CD8-positive, alpha-beta memory T cell (primary cell): ENCODE results near the gene PC. TPM values are rescaled to one million over a fixed set of nuclear protein-coding genes. Genes with fewer than 3 reads are reported as not detected.
A peak's percentile ranks its signal among the peaks of the same experiment; 100 is the strongest.

Experiments
- CTCF ChIA-PET: fragments of 350-600 bp; sonication (Branson Sonifier 250); formaldehyde crosslinking; loops from one replicate; lab custom pipeline; 2021; ENCODE audit warnings: antibody characterized with exemption; lab: Charles Lee
- POLR2A ChIA-PET: fragments of 350-600 bp; sonication (Branson Sonifier 250); formaldehyde crosslinking; loops from one replicate; lab custom pipeline; 2021; ENCODE audit warnings: antibody characterized with exemption; lab: Charles Lee
- DNase-seq, 5 donors: peaks; one replicate each; pipeline versions ENCODE4 v3.0.0 to v3.0.0-alpha.2; 2020 to 2022; ENCODE audit warnings: mixed read lengths in 1 of 5
- H3K27ac ChIP-seq: one replicate; pipeline ENCODE4 v1.7.0; 2013; ENCODE audit warnings: low read depth, mild to moderate bottlenecking, low read length, moderate library complexity
- H3K27me3 ChIP-seq: 2 replicates; pipeline ENCODE4 v1.7.0; 2013; ENCODE audit warnings: low read length, mild to moderate bottlenecking; ENCODE audit not compliant: insufficient read depth, poor library complexity, severe bottlenecking
- H3K36me3 ChIP-seq: 2 replicates; pipeline ENCODE4 v1.7.0; 2013; ENCODE audit warnings: mild to moderate bottlenecking, low read length, moderate library complexity; ENCODE audit not compliant: insufficient read depth
- H3K4me1 ChIP-seq: 2 replicates; pipeline ENCODE4 v1.7.0; 2013; ENCODE audit warnings: mild to moderate bottlenecking, low read length, moderate library complexity; ENCODE audit not compliant: insufficient read depth
- H3K4me3 ChIP-seq: 2 replicates; pipeline ENCODE4 v1.7.0; 2013; ENCODE audit warnings: mild to moderate bottlenecking, low read length
- H3K9me3 ChIP-seq: 2 replicates; pipeline ENCODE4 v1.7.0; 2013; ENCODE audit warnings: mild to moderate bottlenecking, low read length
- H3K27ac Mint-ChIP-seq, 8 donors: one replicate each; pipeline ENCODE4 v1.8.0; 2020 to 2021; ENCODE audit warnings: mixed read lengths in 8 of 8, mild to moderate bottlenecking in 6 of 8, inconsistent platforms in 3 of 8, moderate library complexity in 3 of 8
- H3K27me3 Mint-ChIP-seq, 2 donors: one replicate each; pipeline ENCODE4 v1.8.0; 2020 to 2021; ENCODE audit warnings: mixed read lengths in 2 of 2, mild to moderate bottlenecking in 1 of 2, moderate library complexity in 1 of 2
- H3K36me3 Mint-ChIP-seq, 3 donors: one replicate each; pipeline ENCODE4 v1.8.0; 2020 to 2021; ENCODE audit warnings: mixed read lengths in 3 of 3, inconsistent platforms in 1 of 3, mild to moderate bottlenecking in 1 of 3
- H3K4me1 Mint-ChIP-seq, 3 donors: one replicate each; pipeline ENCODE4 v1.8.0; 2020 to 2021; ENCODE audit warnings: mixed read lengths in 3 of 3, inconsistent platforms in 1 of 3, mild to moderate bottlenecking in 1 of 3
- H3K4me3 Mint-ChIP-seq, 7 donors: one replicate each; pipeline ENCODE4 v1.8.0; 2020 to 2021; ENCODE audit warnings: mixed read lengths in 7 of 7, mild to moderate bottlenecking in 6 of 7, moderate library complexity in 4 of 7, inconsistent platforms in 2 of 7
- H3K9me3 Mint-ChIP-seq, 5 donors: one replicate each; pipeline ENCODE4 v1.8.0; 2020 to 2022; ENCODE audit warnings: mixed read lengths in 5 of 5, mild to moderate bottlenecking in 3 of 5, moderate library complexity in 2 of 5, inconsistent platforms in 1 of 5
- polyA plus RNA-seq: library from polyadenylated mRNA; unstranded; fragments of 300-500 nt; fragmentation: Illumina TruSeq; gene quantifications from one replicate; pipeline ENCODE4 v1.2.3, GENCODE V29; 2021
- total RNA-seq, 2 experiments: library from RNA; stranded (reverse); gene quantifications; one replicate each; pipeline ENCODE4 v1.2.3, GENCODE V29; 2021

The PC gene
- total and polyA plus RNA-seq, 3 experiments from 2014 or later = 6.6 to 9.6 (median 8.9) TPM

DNA sequence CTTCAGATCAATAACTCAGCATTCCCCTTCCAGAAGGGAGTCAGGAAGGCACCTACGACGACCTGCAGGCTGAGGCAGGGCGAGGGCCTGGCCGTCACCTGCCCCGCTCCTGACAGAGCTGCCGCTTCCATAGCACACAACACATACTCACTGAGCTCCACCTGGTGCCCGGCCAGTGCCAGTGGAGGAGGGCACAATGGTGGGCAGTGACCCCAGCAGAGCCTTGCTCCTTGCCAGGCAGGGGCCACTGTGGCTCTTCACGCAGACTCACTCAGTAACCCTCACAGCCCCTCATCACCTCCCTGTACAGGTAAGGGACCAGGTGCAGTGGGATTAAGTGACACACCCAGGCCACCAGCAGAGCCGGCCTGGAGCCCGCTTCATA is 76.7 kb downstream of the PC start:
- CTCF ChIA-PET = interaction anchor here (1.6 to 2.4 kb wide), 3 partner anchors 13 to 188 kb away, joined by 3 to 8 read pairs (median 4); no protein-coding TSS in a partner anchor
- Histone ChIP-seq H3K4me3 (no peak overlapping the region), H3K9me3 (no peaks in the 10 kb centered on the region), H3K36me3 (no peaks in the 10 kb centered on the region), H3K27ac (no peak overlapping the region), H3K4me1 (peaks cover 13% of the 10 kb centered on the region), H3K27me3 (no peaks in the 10 kb centered on the region)
- Mint-ChIP-seq H3K27ac (no peak overlapping the region), H3K4me1 (peaks cover 9 to 19% (median 10%) of the 10 kb centered on the region in 3 donors), H3K4me3 (no peak overlapping the region), H3K27me3 (peaks cover 0 to 5% of the 10 kb centered on the region in 2 donors), H3K36me3 (no peaks in the 10 kb centered on the region), H3K9me3 (no peaks in the 10 kb centered on the region)
- POLR2A ChIA-PET = no interaction called here
- no peak for DNase-seq

DNA sequence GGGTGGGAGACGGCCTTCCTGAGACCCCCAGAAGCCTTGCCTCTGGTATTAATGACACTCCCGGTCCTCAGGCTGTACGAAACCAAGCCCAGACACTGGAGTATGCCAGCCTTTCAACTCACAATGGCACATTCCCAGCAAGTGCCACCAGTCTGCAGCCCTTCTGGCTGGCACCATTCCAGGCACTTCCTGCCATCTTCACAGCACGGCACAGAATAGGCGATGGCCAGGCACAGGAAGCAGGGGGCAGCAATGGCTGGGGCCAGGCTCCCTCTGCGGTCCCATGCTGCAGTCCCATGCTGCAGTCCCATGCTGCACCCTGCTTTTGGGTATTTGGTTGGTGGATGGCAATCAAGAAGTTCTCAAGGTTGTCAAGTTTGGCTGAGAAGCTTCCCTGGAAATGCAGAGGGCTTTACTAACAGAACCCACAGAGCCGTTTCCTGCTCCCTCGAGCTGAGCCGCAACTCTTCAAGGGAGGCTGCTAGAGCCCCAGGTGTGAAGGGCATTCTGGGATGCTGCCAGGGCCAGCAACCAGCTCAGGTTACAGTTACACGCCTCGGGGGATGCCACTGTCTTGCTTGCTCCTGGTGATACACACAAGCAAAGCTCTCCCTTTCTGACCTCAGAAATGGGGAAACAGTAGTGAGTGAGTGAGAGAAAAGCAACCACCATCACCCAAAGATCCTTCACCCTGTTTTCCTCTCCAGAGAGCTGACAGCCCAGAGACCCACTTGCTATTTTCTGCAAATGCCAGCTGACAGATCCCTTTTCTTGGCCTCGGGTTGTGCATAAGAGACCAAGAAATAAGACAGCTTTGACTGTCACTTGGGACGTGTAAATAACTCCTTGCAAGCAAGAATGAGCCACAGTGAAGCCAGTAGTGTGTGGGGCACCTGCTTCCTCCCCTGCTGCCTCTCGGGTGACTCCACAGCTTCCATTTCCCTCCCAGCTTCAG is 77.4 kb downstream of the PC start:
- Mint-ChIP-seq H3K4me3 (no peak overlapping the region), H3K9me3 (no peaks in the 10 kb centered on the region), H3K4me1 (peaks cover 9 to 19% (median 10%) of the 10 kb centered on the region in 3 donors), H3K36me3 (no peaks in the 10 kb centered on the region), H3K27me3 (peaks cover 0 to 4% of the 10 kb centered on the region in 2 donors), H3K27ac (peak overlapping the region in 2 of 8 donors; percentile 20 to 55)
- no peaks in the 10 kb centered on the region for H3K9me3 ChIP-seq
- ChIA-PET CTCF (interaction anchor here (1.6 to 2.4 kb wide), 3 partner anchors 13 to 187 kb away, joined by 3 to 8 read pairs (median 4); no protein-coding TSS in a partner anchor), POLR2A (no interaction called here)
- H3K4me1 ChIP-seq = peaks cover 13% of the 10 kb centered on the region
- H3K27ac ChIP-seq = no peak overlapping the region
- no peak overlapping the region for H3K4me3 ChIP-seq
- no peaks in the 10 kb centered on the region for H3K36me3 ChIP-seq
- peak in 1 of 5 donors; percentile 12 for DNase-seq
- no peaks in the 10 kb centered on the region for H3K27me3 ChIP-seq

DNA sequence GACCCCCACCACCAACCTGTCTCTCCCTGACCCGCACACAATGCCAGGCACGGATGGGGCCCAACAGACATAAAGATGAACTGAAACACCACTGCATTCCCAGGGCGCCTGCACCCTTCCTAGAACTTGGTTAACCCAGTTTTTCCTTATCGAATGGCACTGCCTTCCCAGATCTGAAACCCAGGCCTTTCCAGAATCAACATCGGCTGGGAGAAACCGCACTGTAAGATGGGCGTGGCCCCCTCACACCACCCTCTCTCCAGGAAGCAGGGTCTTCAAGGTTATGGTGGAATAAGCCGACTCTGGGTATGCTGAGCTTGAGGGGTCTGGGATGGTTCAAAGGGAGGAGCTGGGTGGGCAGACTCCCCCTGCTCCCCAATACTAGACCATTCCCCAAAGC is 78.2 kb downstream of the PC start:
- Mint-ChIP-seq H3K4me1 (peaks cover 9 to 19% (median 10%) of the 10 kb centered on the region in 3 donors), H3K9me3 (no peaks in the 10 kb centered on the region), H3K4me3 (no peak overlapping the region), H3K27ac (no peak overlapping the region), H3K27me3 (peaks cover under 1 to 1% of the 10 kb centered on the region in 2 donors), H3K36me3 (no peaks in the 10 kb centered on the region)
- no peak overlapping the region for H3K27ac ChIP-seq
- H3K4me1 ChIP-seq = peaks cover 13% of the 10 kb centered on the region
- ChIA-PET POLR2A (no interaction called here), CTCF (interaction anchor here (2.4 kb wide), 1 partner anchor 185 kb away, joined by 8 read pairs; no protein-coding TSS in a partner anchor)
- no peak for DNase-seq
- no peaks in the 10 kb centered on the region for H3K27me3 ChIP-seq
- H3K36me3 ChIP-seq = no peaks in the 10 kb centered on the region
- H3K4me3 ChIP-seq = no peak overlapping the region
- H3K9me3 ChIP-seq = no peaks in the 10 kb centered on the region

DNA sequence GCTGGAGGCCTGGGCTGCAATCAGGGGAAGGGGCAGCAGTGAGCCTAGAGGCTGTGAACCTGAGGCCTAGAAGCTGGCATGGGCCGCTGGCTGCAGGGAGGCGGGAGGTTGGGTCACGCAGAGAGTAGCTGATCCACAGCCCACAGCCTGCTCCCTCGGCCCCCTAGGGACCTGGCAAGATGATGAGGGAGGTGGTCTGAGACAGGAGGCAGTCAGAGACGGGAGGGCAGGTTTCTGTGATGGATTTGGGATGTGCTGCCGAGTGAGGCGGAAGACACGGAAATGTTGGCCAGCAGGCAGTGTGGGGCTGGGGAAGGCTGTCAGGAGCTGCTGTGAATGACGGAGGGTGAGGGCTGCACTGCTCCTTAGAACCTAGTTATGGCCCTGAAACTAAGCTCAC is 78.6 kb downstream of the PC start:
- CTCF ChIA-PET = interaction anchor here (2.4 kb wide), 1 partner anchor 185 kb away, joined by 8 read pairs; no protein-coding TSS in a partner anchor
- H3K27ac ChIP-seq = no peak overlapping the region
- no peak overlapping the region for H3K4me3 ChIP-seq
- Mint-ChIP-seq H3K4me3 (no peak overlapping the region), H3K36me3 (no peaks in the 10 kb centered on the region), H3K27me3 (peaks cover 0 to 4% of the 10 kb centered on the region in 2 donors), H3K4me1 (peaks cover 9 to 19% (median 10%) of the 10 kb centered on the region in 3 donors), H3K27ac (no peak overlapping the region), H3K9me3 (no peaks in the 10 kb centered on the region)
- no peaks in the 10 kb centered on the region for H3K9me3 ChIP-seq
- H3K27me3 ChIP-seq = no peaks in the 10 kb centered on the region
- POLR2A ChIA-PET = no interaction called here
- DNase-seq = no peak
- peaks cover 13% of the 10 kb centered on the region for H3K4me1 ChIP-seq
- H3K36me3 ChIP-seq = no peaks in the 10 kb centered on the region

DNA sequence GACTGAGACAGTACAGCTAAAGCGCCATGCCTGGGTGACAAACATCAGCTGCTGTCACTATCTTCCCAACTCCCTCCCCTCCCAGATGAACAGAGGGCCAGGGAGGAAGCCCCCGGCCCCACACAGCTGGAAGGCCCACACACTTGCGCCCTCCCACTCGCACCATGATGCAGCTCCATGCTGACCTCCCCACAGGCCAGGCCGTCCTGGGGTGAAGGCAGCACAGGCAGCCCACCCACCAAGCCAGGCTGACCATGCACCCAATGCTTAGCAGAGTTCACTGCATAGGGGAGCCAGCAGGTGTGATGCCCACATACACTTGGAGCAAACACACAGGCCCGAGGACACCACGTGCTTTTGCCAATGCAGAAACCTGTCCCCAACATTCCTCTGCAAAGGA is 79.2 kb downstream of the PC start:
- H3K9me3 Mint-ChIP-seq = no peaks in the 10 kb centered on the region
- H3K36me3 ChIP-seq = no peaks in the 10 kb centered on the region
- H3K27me3 ChIP-seq = no peaks in the 10 kb centered on the region
- peaks cover 9 to 19% (median 10%) of the 10 kb centered on the region in 3 donors for H3K4me1 Mint-ChIP-seq
- no peak overlapping the region for H3K4me3 ChIP-seq
- CTCF ChIA-PET = no interaction called here
- H3K36me3 Mint-ChIP-seq = no peaks in the 10 kb centered on the region
- H3K27ac Mint-ChIP-seq = no peak overlapping the region
- DNase-seq = no peak
- POLR2A ChIA-PET = no interaction called here
- H3K4me3 Mint-ChIP-seq = peak overlapping the region in 1 of 7 donors; percentile 19
- H3K27ac ChIP-seq = no peak overlapping the region
- no peaks in the 10 kb centered on the region for H3K9me3 ChIP-seq
- peaks cover 13% of the 10 kb centered on the region for H3K4me1 ChIP-seq
- H3K27me3 Mint-ChIP-seq = peaks cover 0 to 4% of the 10 kb centered on the region in 2 donors

DNA sequence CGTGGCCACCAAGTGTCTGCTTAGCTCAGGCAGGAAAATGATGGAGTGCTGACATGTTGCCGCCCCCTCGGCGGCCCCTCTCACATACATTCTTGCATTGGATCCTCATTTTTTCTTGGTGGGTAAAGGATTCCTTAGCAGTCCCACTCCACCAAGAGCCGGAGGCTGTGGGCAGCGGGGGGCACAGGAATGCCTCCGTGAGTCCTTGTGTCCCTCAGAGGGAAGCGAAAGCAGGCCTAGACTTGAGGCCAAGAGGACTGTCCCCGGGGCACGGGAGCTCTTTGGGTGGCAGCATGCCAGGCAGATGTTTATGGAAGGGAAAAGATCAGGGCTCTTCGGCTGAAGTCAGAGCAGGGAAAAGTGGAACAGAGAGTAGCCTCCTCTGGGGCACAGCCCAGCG is 79.7 kb downstream of the PC start:
- H3K9me3 Mint-ChIP-seq = no peaks in the 10 kb centered on the region
- no peak overlapping the region for H3K27ac ChIP-seq
- H3K4me3 ChIP-seq = no peak overlapping the region
- no peak overlapping the region for H3K4me3 Mint-ChIP-seq
- H3K4me1 ChIP-seq = peaks cover 13% of the 10 kb centered on the region
- no peaks in the 10 kb centered on the region for H3K27me3 ChIP-seq
- ChIA-PET POLR2A (no interaction called here), CTCF (no interaction called here)
- peaks cover 9 to 19% (median 10%) of the 10 kb centered on the region in 3 donors for H3K4me1 Mint-ChIP-seq
- H3K9me3 ChIP-seq = no peaks in the 10 kb centered on the region
- no peaks in the 10 kb centered on the region for H3K36me3 ChIP-seq
- DNase-seq = no peak
- H3K27me3 Mint-ChIP-seq = peaks cover 0 to 4% of the 10 kb centered on the region in 2 donors
- no peaks in the 10 kb centered on the region for H3K36me3 Mint-ChIP-seq
- H3K27ac Mint-ChIP-seq = no peak overlapping the region

DNA sequence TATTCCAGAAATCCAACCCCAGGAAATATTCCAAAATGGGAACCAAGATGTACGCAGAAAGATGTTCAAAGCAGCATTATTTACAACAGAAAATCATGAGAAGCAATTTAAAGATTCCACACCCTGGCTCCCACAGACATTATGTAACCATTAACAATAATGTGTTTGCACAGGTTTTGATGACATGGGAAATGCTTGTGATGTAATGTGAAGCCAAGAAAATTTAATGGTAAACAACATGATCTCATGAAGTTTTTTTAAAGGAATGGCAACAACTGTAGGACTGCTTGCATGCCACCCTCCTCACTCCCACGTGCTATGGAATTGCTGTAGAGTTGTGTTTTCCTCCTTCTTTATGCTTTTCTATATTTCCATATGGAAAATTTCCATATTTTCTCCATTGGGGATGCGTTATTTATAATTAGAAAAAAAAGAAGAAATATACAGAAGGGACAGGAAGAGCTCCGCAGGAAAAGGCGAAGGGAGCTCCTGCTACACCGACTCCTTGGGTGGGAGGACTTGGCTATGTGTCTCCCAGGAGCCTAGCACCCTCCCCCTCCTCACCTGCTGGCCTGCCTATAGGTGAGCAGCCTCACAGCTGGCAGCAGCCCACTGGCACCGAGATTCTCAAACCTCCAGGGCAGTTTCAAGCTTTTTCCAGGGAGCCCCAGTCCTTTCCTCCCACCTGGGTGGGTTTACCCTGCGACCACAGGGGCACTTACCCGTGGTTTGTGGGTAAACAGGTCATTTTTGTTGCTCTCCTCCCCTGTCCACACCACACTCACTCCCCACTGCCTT is 80.4 kb downstream of the PC start:
- Mint-ChIP-seq H3K4me3 (no peak overlapping the region), H3K27ac (no peak overlapping the region), H3K4me1 (peaks cover 9 to 19% (median 10%) of the 10 kb centered on the region in 3 donors), H3K27me3 (peaks cover 0 to 4% of the 10 kb centered on the region in 2 donors), H3K36me3 (no peaks in the 10 kb centered on the region), H3K9me3 (no peaks in the 10 kb centered on the region)
- no peak for DNase-seq
- Histone ChIP-seq H3K36me3 (no peaks in the 10 kb centered on the region), H3K4me1 (peaks cover 13% of the 10 kb centered on the region), H3K4me3 (no peak overlapping the region), H3K27ac (no peak overlapping the region), H3K9me3 (no peaks in the 10 kb centered on the region), H3K27me3 (no peaks in the 10 kb centered on the region)
- POLR2A ChIA-PET = no interaction called here
- CTCF ChIA-PET = no interaction called here
